UCSD-AML1 (cell line): Measurements from ENCODE around the gene FGGY.
A peak's percentile ranks its signal among the peaks of the same experiment; 100 is the strongest.
"Not testable (repeated sequence)": the region's sequence is repeated elsewhere in the genome, so short reads cannot be mapped to it uniquely, and the experiment has no call there.

Experiments
- DNase-seq: peaks from one replicate; lab custom pipeline; 2025; ENCODE audit not compliant: unreplicated experiment; lab: John Stamatoyannopoulos, UW

The FGGY gene

DNA sequence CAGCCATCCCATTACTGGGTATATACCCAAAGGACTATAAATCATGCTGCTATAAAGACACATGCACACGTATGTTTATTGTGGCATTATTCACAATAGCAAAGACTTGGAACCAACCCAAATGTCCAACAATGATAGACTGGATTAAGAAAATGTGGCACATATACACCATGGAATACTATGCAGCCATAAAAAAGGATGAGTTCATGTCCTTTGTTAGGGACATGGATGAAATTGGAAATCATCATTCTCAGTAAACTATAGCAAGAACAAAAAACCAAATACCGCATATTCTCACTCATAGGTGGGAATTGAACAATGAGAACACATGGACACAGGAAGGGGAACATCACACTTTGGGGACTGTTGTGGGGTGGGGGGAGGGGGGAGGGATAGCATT is 241.6 kb downstream of the FGGY start:
- not testable (repeated sequence) for DNase-seq

DNA sequence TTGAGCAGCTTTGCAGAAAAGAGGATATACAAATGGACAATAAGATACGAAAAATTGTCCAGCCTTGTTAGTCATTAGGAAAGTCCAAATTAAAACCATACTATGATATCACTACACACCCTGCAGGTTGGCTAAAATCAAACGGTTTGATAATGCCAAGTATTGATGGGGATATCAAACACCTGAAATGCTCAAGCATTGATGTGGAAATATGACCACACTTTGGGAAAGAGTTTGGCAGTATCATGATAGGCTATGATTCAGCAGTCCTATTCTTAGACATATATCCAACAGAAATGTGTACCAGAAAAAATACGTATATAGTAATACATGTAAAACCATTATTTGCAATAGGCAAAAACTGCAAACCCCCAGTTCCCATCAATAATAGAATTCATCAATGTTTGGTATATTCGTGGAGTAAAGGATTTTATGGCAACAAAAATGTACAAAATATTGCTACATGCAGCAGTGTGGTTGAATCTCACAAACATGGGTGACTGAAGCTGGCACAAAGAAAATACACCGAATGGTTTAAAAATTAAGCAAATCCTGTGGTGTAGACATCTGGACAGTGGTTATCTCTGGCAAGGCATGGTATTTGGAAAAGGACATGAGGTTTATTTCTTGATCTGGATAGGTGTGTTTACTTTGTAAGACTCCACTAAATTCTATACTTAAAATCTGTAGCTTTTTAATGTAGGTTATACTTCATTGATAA is 243.2 kb downstream of the FGGY start:
- no peak for DNase-seq

DNA sequence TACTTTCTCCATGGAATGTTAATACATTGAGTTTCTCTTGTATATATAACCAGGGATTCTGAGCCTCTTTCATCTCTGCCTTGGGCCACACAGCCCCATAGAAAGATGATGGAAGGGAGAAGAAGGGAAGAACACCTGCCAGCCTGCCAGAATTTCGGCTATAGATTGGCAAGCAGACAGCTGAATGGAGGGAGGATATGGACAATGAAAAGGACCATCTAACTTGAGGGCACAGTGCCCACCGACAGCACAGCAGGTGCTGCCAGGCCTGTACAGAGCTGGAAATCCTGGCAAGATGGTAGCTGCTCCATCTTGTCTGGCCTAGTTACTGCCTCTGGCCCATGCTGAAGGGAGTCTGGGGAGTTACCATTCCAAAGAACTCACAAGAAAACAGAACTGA is 244.3 kb downstream of the FGGY start:
- no peak for DNase-seq

DNA sequence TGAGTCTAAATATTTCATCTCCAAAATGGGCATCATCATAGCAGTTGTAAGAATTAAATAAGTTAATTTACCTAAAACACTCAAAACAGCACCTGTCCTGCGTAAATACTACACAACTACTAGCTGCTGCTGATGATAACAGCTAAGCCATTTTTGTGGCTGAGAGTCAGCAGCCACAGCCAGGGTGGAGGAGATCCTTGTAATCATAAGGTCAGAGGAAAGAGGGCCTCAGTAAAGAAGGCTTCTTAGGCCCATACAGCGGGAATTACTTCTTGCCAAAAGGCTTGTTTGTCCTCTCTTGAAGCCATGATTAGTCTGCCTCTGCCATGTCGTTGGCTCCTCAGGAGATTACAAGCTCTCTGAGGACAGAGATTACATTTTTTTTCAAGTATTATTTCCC is 245.0 kb downstream of the FGGY start:
- DNase-seq: no peak

DNA sequence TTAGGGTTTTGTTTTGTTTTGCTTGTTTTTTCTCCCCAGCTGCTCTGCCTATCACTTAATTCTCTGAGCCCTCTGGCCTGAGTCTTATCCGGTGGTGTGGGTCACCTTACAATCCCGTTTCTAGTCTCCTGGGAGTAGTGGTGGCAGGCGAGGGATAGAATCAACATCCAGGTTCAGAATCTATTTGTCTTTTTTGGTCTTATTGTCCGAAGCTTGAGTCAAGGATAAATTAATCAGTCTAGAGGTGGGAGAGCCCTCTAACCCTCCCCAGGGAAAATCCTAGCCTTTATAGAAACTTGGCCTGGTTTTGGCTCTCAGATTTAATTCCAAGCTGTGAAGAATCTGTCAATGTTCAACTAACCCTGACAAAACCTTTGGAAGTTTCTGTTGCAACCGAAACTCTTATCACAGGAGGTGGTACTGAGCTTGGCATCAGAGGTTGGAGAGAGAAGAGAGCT is 246.3 kb downstream of the FGGY start:
- DNase-seq: no peak

DNA sequence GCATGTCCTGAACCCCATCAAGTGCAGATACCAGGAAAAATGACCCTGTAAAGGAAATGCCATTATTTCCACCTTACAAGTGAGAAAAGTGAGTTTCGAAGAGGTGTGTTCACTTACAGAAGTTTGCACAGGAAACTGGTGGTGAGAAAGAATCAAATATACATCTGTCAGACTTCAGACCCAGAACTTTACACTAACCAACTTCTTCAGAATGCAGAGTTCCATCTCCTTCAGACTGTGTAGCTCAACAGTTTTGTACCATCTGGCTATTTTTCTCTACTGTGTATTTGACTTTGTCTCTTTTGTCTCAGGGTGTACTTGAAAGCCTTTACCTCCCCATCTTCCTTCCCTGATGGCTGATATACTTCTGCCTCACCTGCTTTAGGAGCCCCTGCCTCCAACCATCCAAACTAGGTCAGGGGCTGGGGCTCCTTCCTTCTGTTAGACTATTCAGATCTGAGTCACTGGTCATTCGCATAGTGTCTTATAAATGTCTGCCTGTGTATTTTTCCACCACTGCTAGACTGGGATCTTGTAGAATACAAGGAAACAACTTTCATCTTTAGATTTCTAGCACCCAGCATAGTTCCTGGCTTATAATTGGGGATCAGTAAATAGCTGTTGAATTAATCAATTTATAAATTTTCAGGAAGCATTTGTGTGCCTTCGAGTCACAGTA is 247.9 kb downstream of the FGGY start:
- no peak for DNase-seq

DNA sequence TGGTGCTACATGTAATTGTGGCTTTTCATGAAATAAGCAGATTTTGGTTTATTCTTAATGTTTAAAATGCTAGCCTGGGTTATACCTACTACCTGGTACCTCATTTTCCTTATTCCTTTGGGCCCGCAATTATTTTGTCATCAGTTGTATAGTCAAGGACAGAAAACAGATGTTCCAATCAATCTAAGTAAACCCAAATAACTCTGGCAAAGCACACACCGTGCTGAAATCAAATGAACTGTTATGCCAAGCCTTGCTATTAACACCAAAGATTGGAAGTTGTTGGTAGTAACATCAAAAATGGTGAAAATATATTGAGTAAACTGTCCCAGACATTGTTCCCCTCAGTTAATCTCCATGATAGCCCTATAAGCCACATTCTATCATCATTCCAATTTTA is 248.9 kb downstream of the FGGY start:
- DNase-seq: no peak

DNA sequence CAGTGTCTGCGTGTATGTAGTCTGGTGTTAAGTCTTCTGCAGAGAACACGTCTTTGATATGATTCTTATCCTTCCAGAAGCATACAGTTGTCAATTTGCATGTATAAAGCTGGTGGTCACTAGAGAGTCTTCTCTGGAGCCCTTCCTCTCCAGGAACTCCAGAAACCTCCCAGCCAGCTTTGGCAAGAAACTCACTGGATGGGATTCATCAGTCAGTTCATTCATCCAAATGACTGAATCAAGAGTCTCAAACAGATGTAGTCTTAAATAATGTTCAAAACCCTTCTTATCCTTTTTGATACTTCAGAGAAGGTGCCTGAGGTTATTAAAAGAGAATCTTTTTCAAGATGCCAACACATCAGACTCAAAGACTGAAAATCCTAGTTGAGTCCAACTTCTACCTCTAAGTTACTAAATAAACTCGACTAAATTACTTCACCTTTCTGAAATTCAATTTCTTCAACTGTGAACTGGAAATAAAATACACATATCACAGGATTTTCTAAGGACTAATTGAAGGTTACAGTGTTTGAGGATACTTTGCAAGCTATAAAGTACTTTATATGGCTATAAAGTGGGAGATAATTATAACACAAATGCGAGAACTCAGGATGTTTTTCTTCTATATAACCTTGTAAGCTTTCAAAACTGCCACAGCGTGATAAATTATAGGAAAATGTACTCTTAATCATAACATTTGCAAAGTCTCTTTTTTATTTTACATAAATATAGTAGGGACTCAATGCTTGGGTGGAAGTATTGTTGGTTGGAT is 252.4 kb downstream of the FGGY start:
- DNase-seq: no peak

DNA sequence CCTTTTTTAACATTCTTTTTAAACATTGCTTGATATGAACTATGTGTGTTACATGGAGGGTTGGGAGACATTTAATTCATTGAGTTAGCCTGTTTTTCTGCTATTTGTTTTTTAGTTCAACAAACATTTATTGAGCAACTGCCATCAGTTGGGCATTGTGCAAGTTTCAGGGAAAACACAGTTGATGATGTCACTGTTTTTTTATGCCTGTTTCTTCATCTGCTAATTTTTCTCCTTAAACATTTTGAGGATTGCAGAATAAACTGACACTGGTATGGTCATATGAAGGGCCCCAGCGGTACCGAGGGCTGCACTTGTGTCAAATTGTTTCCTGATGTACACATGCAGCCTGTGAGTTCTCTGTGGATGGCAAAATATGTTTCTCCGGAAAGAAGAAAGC is 253.0 kb downstream of the FGGY start:
- DNase-seq: no peak

DNA sequence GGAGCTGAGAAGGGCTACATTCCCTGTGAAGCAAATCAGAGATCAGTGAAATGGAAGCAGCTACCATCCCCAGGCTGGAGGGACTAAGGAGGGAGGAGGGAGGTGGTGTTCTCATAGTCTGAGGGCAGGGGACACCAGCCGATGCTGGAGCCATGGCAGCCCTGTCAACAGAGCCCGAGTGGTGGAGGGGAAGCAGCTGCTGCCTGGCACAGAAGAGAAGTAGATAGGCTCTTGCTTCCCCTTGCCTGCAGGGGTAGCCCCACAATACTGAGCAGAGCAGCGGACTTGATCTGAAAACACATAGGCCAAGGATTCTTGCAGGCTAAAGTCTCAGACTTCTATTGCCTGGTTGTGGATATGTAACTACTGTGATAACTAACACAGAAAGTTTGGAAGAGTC is 255.1 kb downstream of the FGGY start:
- peak; percentile 19 for DNase-seq

DNA sequence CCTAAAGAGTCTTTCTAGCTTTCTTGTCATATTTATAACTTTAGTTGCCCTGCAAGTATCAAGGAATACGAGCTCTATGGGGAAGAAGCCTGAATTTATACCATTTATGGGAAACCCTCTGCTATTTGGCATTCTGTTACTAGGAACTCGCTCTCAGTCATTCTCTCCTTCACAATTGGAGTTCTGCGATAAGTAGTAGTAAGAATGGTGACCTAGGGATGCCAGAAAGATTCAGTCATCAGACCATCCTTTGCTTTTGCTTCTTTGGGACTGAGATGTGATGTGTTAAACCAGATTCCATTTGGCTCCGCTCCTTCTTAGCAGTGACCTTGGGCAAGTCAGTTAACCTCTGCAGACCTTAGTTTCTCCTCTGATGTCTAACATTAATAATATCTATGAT is 256.5 kb downstream of the FGGY start:
- no peak for DNase-seq

DNA sequence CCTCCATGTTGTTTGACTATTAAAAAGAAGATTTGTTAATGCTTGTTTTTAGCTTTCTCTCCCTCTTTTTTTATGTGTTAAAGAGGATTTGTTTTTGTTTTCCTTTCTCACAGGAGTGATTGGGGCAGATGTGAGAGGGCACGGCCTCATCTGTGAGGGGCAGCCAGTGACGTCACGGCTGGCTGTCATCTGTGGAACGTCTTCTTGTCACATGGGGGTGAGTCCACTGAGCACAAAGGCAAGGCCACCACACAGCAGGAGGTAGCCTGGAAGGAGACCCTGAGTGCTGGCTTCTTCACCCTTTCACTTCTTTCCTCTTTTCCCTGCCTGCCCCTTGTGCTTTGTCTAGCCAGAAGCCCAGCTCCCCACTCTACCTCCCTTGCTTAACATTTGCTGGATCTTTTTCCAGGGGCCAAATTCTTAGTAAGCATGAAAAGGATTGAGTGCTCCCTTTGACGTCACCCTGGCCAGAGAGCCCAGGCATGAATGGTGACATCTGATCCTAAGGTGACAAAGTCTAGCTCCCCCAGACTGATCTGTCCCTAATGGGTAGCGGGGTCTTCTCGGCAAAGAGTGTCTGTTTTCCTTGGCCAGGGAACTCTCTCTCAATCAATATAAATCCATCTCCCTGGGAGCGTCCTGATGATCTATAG is 257.2 kb downstream of the FGGY start:
- no peak for DNase-seq

DNA sequence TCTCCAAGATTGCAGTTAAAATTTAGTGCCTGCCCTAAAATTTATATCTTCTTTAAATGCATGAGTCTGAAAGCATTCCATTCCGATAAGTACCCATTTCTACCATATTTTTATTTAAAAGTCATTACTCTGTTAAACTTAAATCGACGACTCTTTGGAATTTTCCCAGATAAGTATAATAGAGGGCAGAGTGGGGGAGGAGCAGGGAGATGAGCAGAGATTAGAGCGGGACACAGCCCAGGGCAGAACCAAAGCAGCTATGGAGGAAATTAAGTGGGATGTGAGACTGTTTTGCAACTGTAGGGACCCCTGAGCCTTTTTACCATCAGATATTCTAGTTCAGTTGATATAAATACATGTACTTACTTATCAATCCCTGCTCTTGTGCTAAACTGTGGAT is 257.9 kb downstream of the FGGY start:
- no peak for DNase-seq

DNA sequence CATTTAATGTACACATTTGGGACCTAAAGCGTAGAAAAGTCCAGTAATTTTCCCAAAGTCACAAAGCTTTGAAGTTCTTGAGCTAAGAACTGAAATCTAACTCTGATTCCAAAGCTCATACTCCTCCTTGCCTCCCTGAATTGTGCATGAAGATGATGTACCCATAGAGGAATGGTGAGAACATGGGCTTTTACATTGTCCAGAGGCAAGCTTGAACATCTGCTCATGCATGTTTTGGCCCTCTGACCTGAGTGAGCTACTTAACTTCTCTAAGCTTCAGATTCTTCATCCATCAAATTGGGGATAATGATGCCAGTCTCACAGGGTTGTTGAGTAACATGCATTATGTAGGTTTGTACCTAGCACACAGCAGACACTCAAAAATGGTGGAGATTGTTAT is 259.5 kb downstream of the FGGY start:
- DNase-seq: no peak

DNA sequence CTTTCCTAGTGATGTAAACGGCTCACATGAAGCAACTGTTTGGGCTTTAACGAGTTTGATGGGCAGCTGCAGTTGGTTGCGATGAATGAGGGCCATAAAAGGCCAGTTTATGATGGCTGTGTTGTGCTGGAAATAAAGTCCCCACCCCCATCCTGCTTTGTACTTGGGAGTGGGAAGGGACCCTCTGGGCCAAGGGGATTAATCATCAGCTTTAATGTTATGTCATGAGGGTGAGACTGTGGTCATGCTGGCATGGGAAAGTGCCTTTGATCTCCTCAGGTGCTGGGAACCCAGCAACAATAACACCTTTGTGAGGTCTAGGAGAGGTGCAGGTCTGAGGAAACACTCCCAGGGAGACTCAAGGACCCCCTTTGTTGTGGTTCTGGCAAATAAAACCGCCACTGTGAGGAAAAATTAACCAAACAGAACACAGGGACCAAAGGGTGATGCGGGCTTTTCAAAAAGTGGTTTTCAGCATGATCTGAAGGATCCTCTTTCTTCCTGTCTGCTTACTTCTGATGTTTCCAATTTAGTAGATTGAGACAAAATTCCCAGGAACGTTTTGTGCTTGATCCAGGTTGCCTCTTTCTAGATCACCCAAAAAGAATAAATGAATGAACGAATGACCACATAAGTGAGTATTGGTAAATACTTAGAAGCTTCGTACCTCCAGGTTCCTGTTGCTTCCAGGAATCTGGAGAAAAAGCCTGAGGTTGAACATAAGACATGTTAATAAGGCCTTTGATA is 260.1 kb downstream of the FGGY start:
- DNase-seq: no peak

DNA sequence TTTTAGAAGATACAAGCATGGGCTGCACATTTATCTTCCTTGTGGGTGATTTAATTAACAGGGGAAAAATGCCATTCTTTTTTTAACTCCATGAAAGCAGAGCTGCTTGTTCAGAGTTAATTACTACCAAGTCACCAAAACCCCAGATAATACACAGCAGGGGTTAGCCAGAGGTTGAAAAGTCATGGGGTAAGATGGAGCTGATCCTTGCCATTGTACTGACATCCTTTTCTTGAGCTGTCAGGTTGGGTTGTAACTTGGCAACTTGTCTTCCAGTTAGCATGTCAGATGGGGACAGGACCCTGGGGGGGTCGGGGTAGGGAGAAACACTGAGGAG is 260.6 kb downstream of the FGGY start:
- no peak for DNase-seq

DNA sequence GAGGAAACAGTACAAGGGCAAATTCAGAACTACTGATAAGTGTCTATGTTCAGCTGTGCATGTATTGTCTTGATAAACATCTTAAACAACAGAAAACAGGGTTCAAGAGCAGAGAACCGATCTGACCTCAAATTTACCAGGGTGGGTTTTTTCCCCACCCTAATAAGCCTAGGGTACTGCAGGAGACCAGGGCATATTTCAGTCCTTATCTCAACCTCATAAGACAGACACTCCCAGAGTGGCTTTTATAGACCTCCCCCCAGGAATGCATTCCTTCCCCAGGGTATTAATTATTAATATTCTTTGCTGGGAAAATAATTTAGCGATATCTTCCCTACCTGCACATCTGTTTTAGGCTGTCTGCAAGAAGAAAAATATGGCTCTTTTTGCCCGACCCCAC is 261.7 kb downstream of the FGGY start:
- DNase-seq: not testable (repeated sequence)

DNA sequence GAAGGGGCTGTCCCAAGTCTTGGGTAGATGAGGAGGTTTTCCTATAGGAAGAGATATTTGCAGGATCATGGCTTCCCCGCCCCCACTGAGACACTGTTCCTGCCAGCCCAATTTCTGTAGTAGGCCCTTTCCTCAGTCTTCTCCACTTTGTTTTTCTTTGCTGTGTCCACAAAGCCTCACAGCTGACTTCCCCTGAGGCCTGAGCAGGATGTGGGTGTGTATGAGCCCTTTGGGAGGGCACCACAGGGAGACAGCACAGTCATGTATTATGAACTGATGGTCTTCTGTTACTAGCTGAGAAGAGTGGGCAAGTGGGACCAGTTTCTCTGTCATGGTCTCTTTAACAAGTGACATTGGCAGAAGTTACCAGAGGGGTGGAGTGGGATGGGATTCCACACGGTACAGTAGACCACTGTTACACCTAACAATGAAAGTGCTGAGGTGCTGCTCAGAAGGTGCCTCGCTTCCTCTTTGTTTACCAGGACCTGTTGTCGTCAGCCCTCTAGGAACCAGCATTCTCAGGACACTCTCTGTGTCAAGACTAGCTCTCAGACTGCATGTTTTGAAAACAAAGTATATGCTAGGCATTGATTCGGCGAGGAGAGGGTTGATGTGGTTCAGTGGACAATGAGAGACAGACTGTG is 264.0 kb downstream of the FGGY start:
- DNase-seq: peak; percentile 73

DNA sequence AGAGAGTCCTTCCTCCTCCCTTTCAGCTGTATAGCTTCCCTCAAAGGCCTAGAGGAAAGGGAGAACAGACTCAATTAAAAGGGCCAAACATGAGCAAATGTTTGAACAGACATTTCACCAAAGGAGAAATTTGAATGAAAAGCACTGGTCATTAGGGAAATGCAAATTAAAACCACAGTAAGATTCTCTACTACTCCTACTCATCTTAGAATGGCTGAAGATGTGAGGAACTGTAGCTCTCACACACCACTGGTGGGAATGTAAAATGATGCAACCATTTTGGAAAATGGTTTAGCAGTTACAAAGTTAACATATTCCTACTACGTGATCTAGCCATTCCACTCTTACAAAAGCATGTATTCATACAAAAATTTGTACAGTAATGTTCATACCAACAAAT is 264.9 kb downstream of the FGGY start:
- no peak for DNase-seq

DNA sequence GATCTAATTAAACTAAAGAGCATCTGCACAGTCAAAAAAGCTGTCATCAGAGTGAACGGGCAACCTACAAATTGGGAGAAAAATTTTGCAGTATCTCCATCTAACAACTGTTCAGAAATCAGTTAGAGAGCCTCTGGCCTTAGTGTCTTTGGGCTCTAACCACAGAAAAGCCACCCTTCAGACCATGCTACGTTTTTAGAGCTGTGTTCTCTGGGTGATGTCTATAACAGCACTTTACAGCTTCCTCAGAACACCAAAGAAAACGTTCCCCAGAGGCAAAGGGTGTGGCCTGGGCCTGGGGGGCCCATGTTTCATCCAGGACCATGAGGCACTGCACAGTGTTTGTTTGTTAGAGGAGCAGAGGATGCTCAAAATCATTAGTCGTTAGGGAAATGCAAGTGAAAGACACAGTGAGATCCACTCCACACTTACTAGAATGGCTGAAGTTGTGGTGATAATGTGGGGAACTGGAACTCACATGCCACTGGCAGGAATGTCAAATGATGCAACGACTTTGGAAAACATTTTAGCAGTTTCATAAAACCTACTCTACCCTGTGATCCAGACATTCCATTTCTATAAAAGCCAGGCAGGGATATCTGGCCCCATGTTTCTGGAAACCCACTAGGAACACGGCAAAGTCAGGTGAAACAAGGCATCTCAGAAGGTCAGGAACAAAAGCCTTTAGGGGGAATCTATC is 267.4 kb downstream of the FGGY start:
- no peak for DNase-seq
